HepG2 (cell line): ENCODE results near the gene MDH1. TPM values are rescaled to one million over a fixed set of nuclear protein-coding genes. Genes with fewer than 3 reads are reported as not detected.

Source experiments
- ATAC-seq: fragments of 200-7000 bp; cut with Tn5 transposase; 3 replicates; pipeline ENCODE4 v1.9.1; 2020; ENCODE audit warnings: mild to moderate bottlenecking, moderate library complexity
- BruUV-seq: library from RNA; stranded (reverse); fragments of 400-500 nt; replicated peaks from 2 replicates; lab custom pipeline; 2021; lab: Mats Ljungman, UMichigan
- CTCF ChIA-PET: fragments of 300-600 bp; formaldehyde crosslinking; extraction: SDS; loops from one replicate; lab custom pipeline; 2021; ENCODE audit warnings: low total read pairs, inconsistent platforms, low intra/inter-chr PET ratio; lab: Yijun Ruan, JAX
- POLR2A ChIA-PET: fragments of 350-600 bp; sonication (Branson Sonifier 250); formaldehyde crosslinking; loops from one replicate; lab custom pipeline; 2020; ENCODE audit warnings: antibody characterized with exemption, inconsistent platforms; lab: Yijun Ruan, JAX
- DNase-seq: peaks from one replicate; pipeline ENCODE4 v3.0.0-alpha.2; 2015; ENCODE audit warnings: low spot score
- FAIRE-seq: peaks from 3 replicates; lab custom pipeline; 2011; peaks lifted over from hg19 to GRCh38; lab: Jason Lieb, UNC
- H2AFZ ChIP-seq: one replicate; pipeline ENCODE4 v1.6.1; 2011; ENCODE audit warnings: low read length, inconsistent platforms
- H3K27ac ChIP-seq: fragments of 300-600 bp; 3 replicates; pipeline ENCODE4 v1.8.0; 2011; ENCODE audit warnings: mixed run types, mild to moderate bottlenecking, mixed read lengths, low read length, inconsistent platforms; ENCODE audit not compliant: insufficient read depth; ENCODE audit errors: extremely low read length
- H3K27me3 ChIP-seq, 2 experiments: fragments of 200-600 bp in 1 of 2; 2 replicates in 1 of 2; 3 replicates in 1 of 2; pipeline versions ENCODE4 v1.6.0 to v1.8.0; 2011; ENCODE audit warnings: low read length in 2 of 2, mild to moderate bottlenecking in 2 of 2, moderate library complexity in 2 of 2, inconsistent platforms in 1 of 2; ENCODE audit not compliant: insufficient read depth in 2 of 2, control insufficient read depth in 1 of 2
- H3K36me3 ChIP-seq, 2 experiments: fragments of 200-600 bp in 1 of 2; replicated peaks in 1 of 2; 2 replicates in 1 of 2; 3 replicates in 1 of 2; pipeline versions ENCODE4 v1.5.1 to v1.8.0; 2011; ENCODE audit warnings: low read length in 2 of 2, inconsistent platforms in 1 of 2; ENCODE audit not compliant: insufficient read depth in 2 of 2, control insufficient read depth in 1 of 2
- H3K4me1 ChIP-seq: 2 replicates; pipeline ENCODE4 v1.5.1; 2012; ENCODE audit warnings: low read length, inconsistent platforms; ENCODE audit not compliant: insufficient read depth
- H3K4me2 ChIP-seq: 2 replicates; pipeline ENCODE4 v1.6.0; 2011; ENCODE audit warnings: low read depth, low read length, inconsistent platforms
- H3K4me3 ChIP-seq, 3 experiments: fragments of 200-600 bp in 1 of 3; sonication (generic), shearing (Covaris generic) in 1 of 3; replicated peaks in 1 of 3; 2 replicates each; pipeline ENCODE4 v1.5.1; 2011 to 2016; ENCODE audit warnings: low read length in 3 of 3, inconsistent platforms in 2 of 3, low read depth in 2 of 3, mild to moderate bottlenecking in 2 of 3, control low read depth in 1 of 3, mixed read lengths in 1 of 3; ENCODE audit not compliant: insufficient read depth in 1 of 3
- H3K79me2 ChIP-seq: one replicate; pipeline ENCODE4 v1.6.1; 2011; ENCODE audit warnings: low read length, inconsistent platforms; ENCODE audit not compliant: insufficient read depth
- H3K9ac ChIP-seq: 2 replicates; pipeline ENCODE4 v1.6.0; 2011; ENCODE audit warnings: mild to moderate bottlenecking, low read depth, low read length, inconsistent platforms; ENCODE audit not compliant: insufficient read depth
- H3K9me3 ChIP-seq: 2 replicates; pipeline ENCODE4 v1.5.1; 2012; ENCODE audit warnings: mild to moderate bottlenecking, low read length
- H4K20me1 ChIP-seq: 2 replicates; pipeline ENCODE4 v1.6.0; 2011; ENCODE audit warnings: inconsistent platforms, mild to moderate bottlenecking, low read length, moderate library complexity; ENCODE audit not compliant: insufficient read depth
- CEBPG ChIP-seq: IDR thresholded peaks from 2 replicates; pipeline ENCODE4 v1.6.1; 2016
- EP300 ChIP-seq, 3 experiments: sonication (generic) in 1 of 3; formaldehyde crosslinking in 1 of 3; IDR thresholded peaks; 2 replicates each; pipeline versions ENCODE4 v1.5.1 to v1.6.1; 2011 to 2020; ENCODE audit warnings: low read depth in 2 of 3, low read length in 2 of 3, borderline replicate concordance in 1 of 3, improper control_type of control experiment in 1 of 3, mild to moderate bottlenecking in 1 of 3, missing genetic modification reagents in 1 of 3, moderate library complexity in 1 of 3
- ERF ChIP-seq: IDR thresholded peaks from 2 replicates; pipeline ENCODE4 v1.6.1; 2018; ENCODE audit warnings: missing biosample characterization, missing genetic modification reagents
- FOXC1 ChIP-seq: sonication (generic); formaldehyde crosslinking; IDR thresholded peaks from 2 replicates; pipeline ENCODE4 v1.8.0; 2022; ENCODE audit warnings: mild to moderate bottlenecking, missing genetic modification reagents, borderline replicate concordance
- FOXM1 ChIP-seq: sonication (generic); formaldehyde crosslinking; IDR thresholded peaks from 2 replicates; pipeline ENCODE4 v1.5.0; 2020; ENCODE audit warnings: missing genetic modification reagents
- KAT8 ChIP-seq: IDR thresholded peaks from 2 replicates; pipeline ENCODE4 v1.6.1; 2016; ENCODE audit warnings: missing genetic modification reagents, missing compliant biosample characterization
- KLF15 ChIP-seq: sonication (generic); formaldehyde crosslinking; IDR thresholded peaks from 2 replicates; pipeline ENCODE4 v1.8.1; 2023; ENCODE audit warnings: borderline replicate concordance, mild to moderate bottlenecking, inconsistent platforms, missing genetic modification reagents, mixed read lengths
- RBFOX2 ChIP-seq: fragments of 200-400 bp; formaldehyde crosslinking; IDR thresholded peaks from 2 replicates; pipeline ENCODE4 v1.6.1; 2017; ENCODE audit warnings: low read depth, mild to moderate bottlenecking, low read length
- RXRB ChIP-seq: IDR thresholded peaks from 2 replicates; pipeline ENCODE4 v1.6.1; 2016; ENCODE audit warnings: borderline replicate concordance, missing genetic modification reagents, missing compliant biosample characterization
- SMARCE1 ChIP-seq: fragments of 450-650 bp; IDR thresholded peaks from 2 replicates; pipeline ENCODE4 v1.6.1; 2017; ENCODE audit warnings: borderline replicate concordance
- SOX5 ChIP-seq: IDR thresholded peaks from 2 replicates; pipeline ENCODE4 v1.6.1; 2016; ENCODE audit warnings: borderline replicate concordance
- TOE1 ChIP-seq: sonication (generic); formaldehyde crosslinking; IDR thresholded peaks from 2 replicates; pipeline ENCODE4 v1.4.0; 2020; ENCODE audit warnings: mild to moderate bottlenecking, missing genetic modification reagents
- ZNF281 ChIP-seq: sonication (generic); formaldehyde crosslinking; IDR thresholded peaks from 2 replicates; pipeline ENCODE4 v1.4.0; 2020; ENCODE audit warnings: missing genetic modification reagents, borderline replicate concordance
- ZNF331 ChIP-seq: sonication (generic); formaldehyde crosslinking; IDR thresholded peaks from 2 replicates; pipeline ENCODE4 v1.4.0; 2020; ENCODE audit warnings: missing genetic modification reagents
- ZNF777 ChIP-seq: sonication (generic); formaldehyde crosslinking; IDR thresholded peaks from 2 replicates; pipeline ENCODE4 v1.4.0; 2020; ENCODE audit warnings: missing genetic modification reagents
- ZSCAN9 ChIP-seq: IDR thresholded peaks from 2 replicates; pipeline ENCODE4 v1.6.1; 2016; ENCODE audit warnings: borderline replicate concordance
- WGBS: methylation state at CpG from one replicate; pipeline ENCODE4 v1.1.6; 2017; ENCODE audit warnings: low lambda C conversion rate; 5-methylcytosine and 5-hydroxymethylcytosine counted together
- in situ Hi-C: cut with HindIII; loops from 2 replicates; pipeline ENCODE4 v1.10.0; 2017; ENCODE audit warnings: low pct_unique_long_range_greater_than_20kb; ENCODE audit not compliant: extremely low pct_ligation_motif_present
- intact Hi-C: fragments of 100-400 bp; cut with micrococcal nuclease; formaldehyde crosslinking; loops from one replicate; pipeline ENCODE4 v1.10.0; 2022; ENCODE audit not compliant: unreplicated experiment
- polyA plus RNA-seq, 8 experiments: library from polyadenylated mRNA; depleted of rRNA in 3 of 8; stranded (reverse) in 7 of 8; unstranded in 1 of 8; fragments of >200 nt; fragmentation: Illumina TruSeq in 4 of 8; extraction: Trizol in 4 of 8; gene quantifications; 2 replicates each; pipeline versions ENCODE4 v1.2.1 to v1.2.3, GENCODE V29; 2011 to 2016; ENCODE audit warnings: low read depth in 4 of 8, missing spikeins in 1 of 8, mixed read lengths in 1 of 8; ENCODE audit not compliant: insufficient read depth in 1 of 8
- total RNA-seq, 5 experiments: library from RNA; depleted of rRNA; stranded (reverse); fragments of >200 nt; fragmentation: Illumina TruSeq; extraction: Trizol; gene quantifications; 2 replicates each; pipeline ENCODE4 v1.2.3, GENCODE V29; 2016; ENCODE audit warnings: low read depth in 1 of 5
- TF ChIP-seq, protein P1 (sequence below): IDR thresholded peaks from 2 replicates; pipeline ENCODE4 v1.4.0; 2020; ENCODE audit warnings: mild to moderate bottlenecking, missing genetic modification reagents

Gene MDH1
- total and polyA plus RNA-seq, 2 of the 13 experiments (the other 11 are each of a cell fraction or from before 2014, with no cell fraction given), result 293 to 415 TPM

GRCh38 chr2:63590626-63591408 lies 2.1 kb downstream of the MDH1 start:
- in situ Hi-C loops (loop anchor here (10.0 kb wide), 1 partner anchor 284 kb away; no protein-coding TSS in a partner anchor), intact Hi-C loops (no loop called here)
- H3K36me3 ChIP-seq, result peaks cover 2 to 21% of the 10 kb centered on the region in 2 experiments; a peak in 3 of 5 replicates
- H3K4me2 ChIP-seq, result peak overlapping the region; percentile 88
- H3K27ac ChIP-seq, result peak overlapping the region; percentile 79
- CTCF ChIA-PET, result no interaction called here
- no peak overlapping the region for H2AFZ ChIP-seq
- peaks cover 63% of the 10 kb centered on the region for H3K4me1 ChIP-seq
- H3K79me2 ChIP-seq, result peaks cover 65% of the 10 kb centered on the region
- POLR2A ChIA-PET, result interaction anchor here (1.4 kb wide), 1 partner anchor 9 kb away, joined by 4 read pairs; no protein-coding TSS in a partner anchor
- ATAC-seq, result peak; percentile 11; the same call in 2 of the 3 replicates
- H3K4me3 ChIP-seq, result peak overlapping the region in 2 of 3 experiments; percentile 94; a peak in 3 of 6 replicates
- peaks cover 13% of the 10 kb centered on the region for H4K20me1 ChIP-seq
- DNase-seq, result peak; percentile 89
- BruUV-seq, result no TSS peak
- H3K9me3 ChIP-seq, result no peaks in the 10 kb centered on the region
- FAIRE-seq, result peak; percentile 12
- 25% methylated on average over 3 of the region's 3 CpGs for WGBS
- H3K9ac ChIP-seq, result no peak overlapping the region; the same call in 1 of the 2 replicates
- H3K27me3 ChIP-seq, result no peaks in the 10 kb centered on the region; a peak in 1 of 5 replicates
- TF ChIP-seq FOXC1 (CRISPR knock-in tag), result no peak
- no peak for TF ChIP-seq FOXM1
- peak; percentile 72 for TF ChIP-seq CEBPG (CRISPR knock-in tag)
- TF ChIP-seq SMARCE1, result no peak
- TF ChIP-seq ZNF331, result peak; percentile 47; the same call in 1 of the 2 replicates
- TF ChIP-seq ZSCAN9 (CRISPR knock-in tag), result peak; percentile 26; the same call in 1 of the 2 replicates
- TF ChIP-seq ZNF281 (CRISPR knock-in tag), result no peak
- no peak for TF ChIP-seq TOE1 (CRISPR knock-in tag)
- peak; percentile 29; the same call in 1 of the 2 replicates for TF ChIP-seq SOX5
- no peak for TF ChIP-seq KLF15 (CRISPR knock-in tag)
- TF ChIP-seq ERF (CRISPR knock-in tag), result 0 out of 2 replicates have a peak, but pooled peaks have one; percentile 17
- peak; percentile 18; the same call in 1 of the 2 replicates for TF ChIP-seq RXRB (CRISPR knock-in tag)
- peak in 1 of 2 experiments; percentile 29; a peak in 1 of 4 replicates for TF ChIP-seq EP300 (IDR thresholded peaks at IDR 0.05; ENCODE audit: low read depth in 2 of 2, low read length in 2 of 2)
- no peak for TF ChIP-seq EP300 (CRISPR knock-in tag; IDR thresholded peaks at IDR 0.05; ENCODE audit: borderline replicate concordance)
- TF ChIP-seq, protein P1, sequence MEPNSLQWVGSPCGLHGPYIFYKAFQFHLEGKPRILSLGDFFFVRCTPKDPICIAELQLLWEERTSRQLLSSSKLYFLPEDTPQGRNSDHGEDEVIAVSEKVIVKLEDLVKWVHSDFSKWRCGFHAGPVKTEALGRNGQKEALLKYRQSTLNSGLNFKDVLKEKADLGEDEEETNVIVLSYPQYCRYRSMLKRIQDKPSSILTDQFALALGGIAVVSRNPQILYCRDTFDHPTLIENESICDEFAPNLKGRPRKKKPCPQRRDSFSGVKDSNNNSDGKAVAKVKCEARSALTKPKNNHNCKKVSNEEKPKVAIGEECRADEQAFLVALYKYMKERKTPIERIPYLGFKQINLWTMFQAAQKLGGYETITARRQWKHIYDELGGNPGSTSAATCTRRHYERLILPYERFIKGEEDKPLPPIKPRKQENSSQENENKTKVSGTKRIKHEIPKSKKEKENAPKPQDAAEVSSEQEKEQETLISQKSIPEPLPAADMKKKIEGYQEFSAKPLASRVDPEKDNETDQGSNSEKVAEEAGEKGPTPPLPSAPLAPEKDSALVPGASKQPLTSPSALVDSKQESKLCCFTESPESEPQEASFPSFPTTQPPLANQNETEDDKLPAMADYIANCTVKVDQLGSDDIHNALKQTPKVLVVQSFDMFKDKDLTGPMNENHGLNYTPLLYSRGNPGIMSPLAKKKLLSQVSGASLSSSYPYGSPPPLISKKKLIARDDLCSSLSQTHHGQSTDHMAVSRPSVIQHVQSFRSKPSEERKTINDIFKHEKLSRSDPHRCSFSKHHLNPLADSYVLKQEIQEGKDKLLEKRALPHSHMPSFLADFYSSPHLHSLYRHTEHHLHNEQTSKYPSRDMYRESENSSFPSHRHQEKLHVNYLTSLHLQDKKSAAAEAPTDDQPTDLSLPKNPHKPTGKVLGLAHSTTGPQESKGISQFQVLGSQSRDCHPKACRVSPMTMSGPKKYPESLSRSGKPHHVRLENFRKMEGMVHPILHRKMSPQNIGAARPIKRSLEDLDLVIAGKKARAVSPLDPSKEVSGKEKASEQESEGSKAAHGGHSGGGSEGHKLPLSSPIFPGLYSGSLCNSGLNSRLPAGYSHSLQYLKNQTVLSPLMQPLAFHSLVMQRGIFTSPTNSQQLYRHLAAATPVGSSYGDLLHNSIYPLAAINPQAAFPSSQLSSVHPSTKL, result peak; percentile 48; the same call in 1 of the 2 replicates
- no peak for TF ChIP-seq ZNF777
- TF ChIP-seq KAT8 (CRISPR knock-in tag), result peak; percentile 12; the same call in 1 of the 2 replicates
- TF ChIP-seq RBFOX2, result 0 out of 2 replicates have a peak, but pooled peaks have one; percentile 3
